HEK293 (cell line): Measurements from ENCODE around the gene SH3BP5L.

Source experiments
- CTCF ChIP-seq: fragments of 450-650 bp; formaldehyde crosslinking; IDR thresholded peaks from 2 replicates; pipeline ENCODE4 v1.5.1; 2016; ENCODE audit warnings: missing biosample characterization, missing genetic modification characterization
- KLF17 ChIP-seq: fragments of 450-650 bp; formaldehyde crosslinking; IDR thresholded peaks from 2 replicates; pipeline ENCODE4 v1.5.1; 2016; ENCODE audit warnings: missing biosample characterization, missing genetic modification characterization
- TSHZ1 ChIP-seq: fragments of 450-650 bp; formaldehyde crosslinking; IDR thresholded peaks from 2 replicates; pipeline ENCODE4 v1.5.1; 2016; ENCODE audit warnings: missing biosample characterization, missing genetic modification characterization, borderline replicate concordance
- ZBTB49 ChIP-seq: fragments of 450-650 bp; formaldehyde crosslinking; IDR thresholded peaks from 2 replicates; pipeline ENCODE4 v1.5.1; 2016; ENCODE audit warnings: missing biosample characterization, missing genetic modification characterization, low read depth
- ZEB2 ChIP-seq: fragments of 450-650 bp; formaldehyde crosslinking; IDR thresholded peaks from 2 replicates; pipeline ENCODE4 v1.5.1; 2016; ENCODE audit warnings: missing biosample characterization, missing genetic modification characterization
- ZNF555 ChIP-seq: fragments of 450-650 bp; formaldehyde crosslinking; conservative IDR thresholded peaks from 2 replicates; pipeline ENCODE4 v1.5.1; 2017; ENCODE audit warnings: missing biosample characterization, mild to moderate bottlenecking, missing genetic modification characterization, inconsistent platforms
- ZNF629 ChIP-seq: fragments of 450-650 bp; formaldehyde crosslinking; IDR thresholded peaks from 2 replicates; pipeline ENCODE4 v1.5.1; 2017; ENCODE audit warnings: missing biosample characterization, missing genetic modification characterization
- ZNF785 ChIP-seq: fragments of 450-650 bp; formaldehyde crosslinking; IDR thresholded peaks from 2 replicates; pipeline ENCODE4 v1.5.1; 2016; ENCODE audit warnings: missing biosample characterization, missing genetic modification characterization

GRCh38 chr1:248853663-248854375, 28.1 kb upstream of the SH3BP5L start:
- no peak for TF ChIP-seq CTCF (tag by site-specific recombination)
- TF ChIP-seq ZNF785 (tag by site-specific recombination) = no peak
- no peak for TF ChIP-seq ZNF629 (tag by site-specific recombination)
- no peak for TF ChIP-seq ZBTB49 (tag by site-specific recombination)
- TF ChIP-seq ZNF555 = no peak
- no peak for TF ChIP-seq KLF17
- no peak for TF ChIP-seq ZEB2
- TF ChIP-seq TSHZ1 (tag by site-specific recombination) = no peak
